ENCODE results near the gene MOB4.

Gene MOB4

DNA sequence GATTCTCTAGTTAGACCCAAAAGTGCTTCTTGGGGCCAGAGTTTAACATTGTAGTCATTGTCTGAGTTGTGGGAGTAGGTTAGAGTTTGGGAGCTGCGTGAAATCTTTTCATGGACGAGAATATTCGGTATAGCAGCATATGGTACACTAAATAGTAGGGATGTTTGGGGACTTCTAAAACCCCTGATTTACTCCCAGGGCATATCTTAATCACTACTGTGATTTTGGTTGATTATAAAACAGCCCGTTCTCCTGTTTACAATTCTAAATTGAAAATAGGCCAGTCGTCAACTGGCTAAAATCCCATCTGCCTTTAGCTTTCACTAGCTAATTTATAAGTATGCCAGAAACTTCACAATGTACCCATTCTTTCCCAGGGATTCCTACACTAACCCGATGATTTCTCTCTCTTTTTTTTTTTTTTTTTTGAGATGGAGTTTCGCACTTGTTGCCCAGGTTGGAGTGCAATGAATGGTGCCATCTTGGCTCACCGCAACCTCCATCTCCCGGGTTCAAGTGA is 44.3 kb downstream of the MOB4 start:
- Histone ChIP-seq H3K4me1 (ENCODE audit: low read depth, poor library complexity, severe bottlenecking) (no peaks in the 10 kb centered on the region), H3K4me3 (IDR thresholded peaks at IDR 0.05; ENCODE audit: insufficient read depth, low read depth, low read length) (no peak overlapping the region), H3K27me3 (ENCODE audit: insufficient read depth, low read depth) (no peaks in the 10 kb centered on the region), H3K36me3 (ENCODE audit: insufficient read depth) (no peaks in the 10 kb centered on the region; the same call in 1 of the 2 replicates), H3K9ac (no peak overlapping the region), H3K4me2 (no peak overlapping the region), H4K20me1 (ENCODE audit: insufficient read depth) (no peaks in the 10 kb centered on the region), H3K27ac (no peak overlapping the region), H2AFZ (ENCODE audit: low read depth) (no peak overlapping the region), H3K79me2 (ENCODE audit: insufficient read depth, low read depth) (no peaks in the 10 kb centered on the region)
- TF ChIP-seq, protein P1, sequence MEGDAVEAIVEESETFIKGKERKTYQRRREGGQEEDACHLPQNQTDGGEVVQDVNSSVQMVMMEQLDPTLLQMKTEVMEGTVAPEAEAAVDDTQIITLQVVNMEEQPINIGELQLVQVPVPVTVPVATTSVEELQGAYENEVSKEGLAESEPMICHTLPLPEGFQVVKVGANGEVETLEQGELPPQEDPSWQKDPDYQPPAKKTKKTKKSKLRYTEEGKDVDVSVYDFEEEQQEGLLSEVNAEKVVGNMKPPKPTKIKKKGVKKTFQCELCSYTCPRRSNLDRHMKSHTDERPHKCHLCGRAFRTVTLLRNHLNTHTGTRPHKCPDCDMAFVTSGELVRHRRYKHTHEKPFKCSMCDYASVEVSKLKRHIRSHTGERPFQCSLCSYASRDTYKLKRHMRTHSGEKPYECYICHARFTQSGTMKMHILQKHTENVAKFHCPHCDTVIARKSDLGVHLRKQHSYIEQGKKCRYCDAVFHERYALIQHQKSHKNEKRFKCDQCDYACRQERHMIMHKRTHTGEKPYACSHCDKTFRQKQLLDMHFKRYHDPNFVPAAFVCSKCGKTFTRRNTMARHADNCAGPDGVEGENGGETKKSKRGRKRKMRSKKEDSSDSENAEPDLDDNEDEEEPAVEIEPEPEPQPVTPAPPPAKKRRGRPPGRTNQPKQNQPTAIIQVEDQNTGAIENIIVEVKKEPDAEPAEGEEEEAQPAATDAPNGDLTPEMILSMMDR (conservative IDR thresholded peaks at IDR 0.05; ENCODE audit: low read depth, low read length), result no peak

DNA sequence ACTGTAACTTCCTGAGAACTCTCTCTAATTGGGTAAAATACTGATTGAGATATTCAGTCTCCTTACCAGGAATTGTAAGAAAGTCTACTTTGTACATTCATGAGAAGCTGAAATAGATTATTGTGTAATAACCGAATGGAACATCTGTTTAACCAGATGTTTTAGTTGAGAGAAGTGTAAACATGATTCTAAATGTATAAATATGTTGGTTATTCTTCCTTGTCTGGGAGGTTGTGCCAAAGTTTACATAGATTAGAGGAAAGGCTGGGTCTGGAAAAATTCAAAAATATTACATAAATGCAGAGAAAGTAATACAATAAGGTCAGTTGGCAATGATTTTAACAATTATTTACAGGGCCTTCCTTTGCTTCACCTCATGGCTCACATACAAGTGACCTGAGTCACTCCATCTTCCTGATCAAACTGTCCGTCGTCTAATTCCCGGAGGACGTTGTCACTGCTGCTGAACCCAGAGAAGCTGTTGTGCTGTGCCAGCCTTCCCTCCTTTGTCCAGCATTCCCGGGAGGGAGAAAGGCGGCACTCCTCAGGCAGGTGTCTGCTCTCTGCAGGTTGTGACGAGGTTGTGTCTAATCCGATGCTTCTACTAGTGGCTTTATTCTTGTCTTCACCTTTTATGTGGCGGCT is 55.9 kb downstream of the MOB4 start:
- Histone ChIP-seq H4K20me1 (ENCODE audit: insufficient read depth) (no peaks in the 10 kb centered on the region), H3K27me3 (ENCODE audit: insufficient read depth, low read depth) (no peaks in the 10 kb centered on the region), H3K79me2 (ENCODE audit: insufficient read depth, low read depth) (no peaks in the 10 kb centered on the region), H3K36me3 (ENCODE audit: insufficient read depth) (no peaks in the 10 kb centered on the region), H3K9ac (no peak overlapping the region), H3K4me3 (IDR thresholded peaks at IDR 0.05; ENCODE audit: insufficient read depth, low read depth, low read length) (no peak overlapping the region), H3K4me1 (ENCODE audit: low read depth, poor library complexity, severe bottlenecking) (no peaks in the 10 kb centered on the region), H3K4me2 (no peak overlapping the region), H3K27ac (no peak overlapping the region), H2AFZ (ENCODE audit: low read depth) (no peak overlapping the region)
- TF ChIP-seq, protein P1 (conservative IDR thresholded peaks at IDR 0.05; ENCODE audit: low read depth, low read length), result no peak

DNA sequence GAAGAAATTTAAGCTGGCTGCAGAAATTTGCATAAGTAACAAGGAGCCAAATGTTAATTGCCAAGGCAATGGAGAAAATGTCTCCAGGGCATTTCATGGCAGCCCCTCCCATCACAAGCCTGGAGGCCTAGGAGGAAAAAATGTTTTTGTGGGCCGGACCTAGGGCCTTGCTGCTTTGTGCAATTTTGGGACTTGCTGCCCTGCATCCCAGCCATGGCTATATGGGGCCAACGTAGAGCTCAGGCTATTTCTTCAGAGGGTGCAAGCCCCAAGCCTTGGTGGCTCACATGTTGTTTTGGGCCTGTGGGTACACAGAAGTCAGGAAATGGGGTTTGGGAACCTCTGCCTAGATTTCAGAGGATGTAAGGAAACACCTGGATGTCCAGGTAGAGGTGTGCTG is 57.7 kb downstream of the MOB4 start:
- Histone ChIP-seq H3K4me3 (IDR thresholded peaks at IDR 0.05; ENCODE audit: insufficient read depth, low read depth, low read length) (no peak overlapping the region), H3K4me1 (ENCODE audit: low read depth, poor library complexity, severe bottlenecking) (peaks cover 9% of the 10 kb centered on the region), H3K4me2 (no peak overlapping the region), H3K36me3 (ENCODE audit: insufficient read depth) (no peaks in the 10 kb centered on the region), H2AFZ (ENCODE audit: low read depth) (no peak overlapping the region), H4K20me1 (ENCODE audit: insufficient read depth) (no peaks in the 10 kb centered on the region), H3K9ac (no peak overlapping the region), H3K27ac (no peak overlapping the region), H3K79me2 (ENCODE audit: insufficient read depth, low read depth) (no peaks in the 10 kb centered on the region), H3K27me3 (ENCODE audit: insufficient read depth, low read depth) (no peaks in the 10 kb centered on the region)
- TF ChIP-seq, protein P1 (conservative IDR thresholded peaks at IDR 0.05; ENCODE audit: low read depth, low read length), result no peak

DNA sequence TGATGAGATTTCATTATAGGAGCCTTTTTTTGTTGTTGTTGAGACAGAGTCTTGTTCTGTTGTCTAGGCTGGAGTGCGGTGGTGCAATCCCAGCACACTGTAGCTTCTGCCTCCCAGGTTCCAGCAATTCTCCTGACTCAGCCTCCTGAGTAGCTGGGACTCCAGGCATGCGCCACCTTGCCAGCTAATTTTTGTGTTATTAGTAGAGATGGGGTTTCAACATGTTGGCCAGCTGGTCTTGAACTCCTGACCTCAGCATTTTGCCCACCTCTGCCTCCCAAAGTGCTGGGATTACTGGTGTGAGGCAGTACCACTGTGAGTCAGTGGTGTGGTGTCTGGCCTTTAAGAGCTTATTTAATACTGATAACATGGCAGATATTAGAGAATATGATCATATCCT is 60.1 kb downstream of the MOB4 start:
- Histone ChIP-seq H3K27me3 (ENCODE audit: insufficient read depth, low read depth) (no peaks in the 10 kb centered on the region), H3K4me1 (ENCODE audit: low read depth, poor library complexity, severe bottlenecking) (peaks cover 9% of the 10 kb centered on the region), H3K9ac (no peak overlapping the region), H2AFZ (ENCODE audit: low read depth) (no peak overlapping the region), H4K20me1 (ENCODE audit: insufficient read depth) (no peaks in the 10 kb centered on the region), H3K4me3 (IDR thresholded peaks at IDR 0.05; ENCODE audit: insufficient read depth, low read depth, low read length) (no peak overlapping the region), H3K27ac (no peak overlapping the region), H3K79me2 (ENCODE audit: insufficient read depth, low read depth) (no peaks in the 10 kb centered on the region), H3K4me2 (no peak overlapping the region), H3K36me3 (ENCODE audit: insufficient read depth) (no peaks in the 10 kb centered on the region)
- TF ChIP-seq, protein P1 (conservative IDR thresholded peaks at IDR 0.05; ENCODE audit: low read depth, low read length), result no peak
